Measurements from ENCODE around the gene ATP8A1.

ATP8A1 gene

GRCh38 chr4:42586775-42587174 lies 70.1 kb downstream of the ATP8A1 start:
- H3K9ac ChIP-seq: no peak overlapping the region

GRCh38 chr4:42579903-42580302 lies 77.0 kb downstream of the ATP8A1 start:
- TF ChIP-seq, protein P1, sequence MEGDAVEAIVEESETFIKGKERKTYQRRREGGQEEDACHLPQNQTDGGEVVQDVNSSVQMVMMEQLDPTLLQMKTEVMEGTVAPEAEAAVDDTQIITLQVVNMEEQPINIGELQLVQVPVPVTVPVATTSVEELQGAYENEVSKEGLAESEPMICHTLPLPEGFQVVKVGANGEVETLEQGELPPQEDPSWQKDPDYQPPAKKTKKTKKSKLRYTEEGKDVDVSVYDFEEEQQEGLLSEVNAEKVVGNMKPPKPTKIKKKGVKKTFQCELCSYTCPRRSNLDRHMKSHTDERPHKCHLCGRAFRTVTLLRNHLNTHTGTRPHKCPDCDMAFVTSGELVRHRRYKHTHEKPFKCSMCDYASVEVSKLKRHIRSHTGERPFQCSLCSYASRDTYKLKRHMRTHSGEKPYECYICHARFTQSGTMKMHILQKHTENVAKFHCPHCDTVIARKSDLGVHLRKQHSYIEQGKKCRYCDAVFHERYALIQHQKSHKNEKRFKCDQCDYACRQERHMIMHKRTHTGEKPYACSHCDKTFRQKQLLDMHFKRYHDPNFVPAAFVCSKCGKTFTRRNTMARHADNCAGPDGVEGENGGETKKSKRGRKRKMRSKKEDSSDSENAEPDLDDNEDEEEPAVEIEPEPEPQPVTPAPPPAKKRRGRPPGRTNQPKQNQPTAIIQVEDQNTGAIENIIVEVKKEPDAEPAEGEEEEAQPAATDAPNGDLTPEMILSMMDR (IDR thresholded peaks at IDR 0.05): no peak
- H2AFZ ChIP-seq: no peak overlapping the region
- H3K27me3 ChIP-seq (ENCODE audit: control insufficient read depth, insufficient read depth, low read length): no peaks in the 10 kb centered on the region

More at GRCh38 chr4:42586775-42587174, 70.1 kb downstream of the ATP8A1 start:
- TF ChIP-seq, protein P1 (IDR thresholded peaks at IDR 0.05): no peak
- no peaks in the 10 kb centered on the region for H3K79me2 ChIP-seq
- H3K9me3 ChIP-seq (ENCODE audit: control insufficient read depth, low read length): no peaks in the 10 kb centered on the region
- no peak overlapping the region for H3K27ac ChIP-seq
- no peaks in the 10 kb centered on the region for H3K36me3 ChIP-seq (ENCODE audit: control insufficient read depth, insufficient read depth, low read length)
- H2AFZ ChIP-seq: no peak overlapping the region
- no peak overlapping the region for H3K4me2 ChIP-seq (ENCODE audit: low read length)
- no peaks in the 10 kb centered on the region for H3K27me3 ChIP-seq (ENCODE audit: control insufficient read depth, insufficient read depth, low read length)
- H3K4me1 ChIP-seq: no peaks in the 10 kb centered on the region
- no peak overlapping the region for H3K4me3 ChIP-seq (ENCODE audit: low read depth, low read length)

DNA sequence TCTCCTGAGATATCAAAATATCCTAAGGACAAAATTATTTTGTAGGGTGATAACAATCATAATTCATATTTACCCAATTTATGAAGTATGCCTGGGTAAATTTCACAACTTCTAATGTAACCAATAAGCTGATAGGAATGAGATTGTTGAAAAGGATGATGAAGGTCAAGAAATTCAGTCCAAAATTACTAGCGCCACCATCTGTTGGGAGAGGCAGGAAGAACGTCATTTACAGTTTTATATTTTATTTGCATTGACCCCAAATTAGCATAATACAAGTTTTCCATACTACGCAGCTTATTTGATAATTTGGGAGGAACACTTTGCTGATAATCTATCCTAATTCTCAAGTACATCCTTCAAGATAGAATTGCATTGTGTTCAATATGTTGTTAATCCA lies 78.7 kb downstream of the ATP8A1 start:
- Histone ChIP-seq H3K36me3 (ENCODE audit: control insufficient read depth, insufficient read depth, low read length) (peaks cover 3% of the 10 kb centered on the region), H3K79me2 (no peaks in the 10 kb centered on the region), H3K27ac (no peak overlapping the region), H3K4me2 (ENCODE audit: low read length) (no peak overlapping the region), H2AFZ (no peak overlapping the region), H3K9ac (no peak overlapping the region), H3K9me3 (ENCODE audit: control insufficient read depth, low read length) (no peaks in the 10 kb centered on the region), H3K4me1 (no peaks in the 10 kb centered on the region), H3K27me3 (ENCODE audit: control insufficient read depth, insufficient read depth, low read length) (no peaks in the 10 kb centered on the region), H3K4me3 (ENCODE audit: low read depth, low read length) (no peak overlapping the region)
- TF ChIP-seq, protein P1 (IDR thresholded peaks at IDR 0.05): no peak

More at GRCh38 chr4:42579903-42580302, 77.0 kb downstream of the ATP8A1 start:
- H3K79me2 ChIP-seq: no peaks in the 10 kb centered on the region
- no peaks in the 10 kb centered on the region for H3K4me1 ChIP-seq
- H3K4me2 ChIP-seq (ENCODE audit: low read length): no peak overlapping the region
- H3K9me3 ChIP-seq (ENCODE audit: control insufficient read depth, low read length): no peaks in the 10 kb centered on the region
- no peak overlapping the region for H3K4me3 ChIP-seq (ENCODE audit: low read depth, low read length)
- H3K27ac ChIP-seq: no peak overlapping the region
- H3K36me3 ChIP-seq (ENCODE audit: control insufficient read depth, insufficient read depth, low read length): peaks cover 3% of the 10 kb centered on the region
- no peak overlapping the region for H3K9ac ChIP-seq

DNA sequence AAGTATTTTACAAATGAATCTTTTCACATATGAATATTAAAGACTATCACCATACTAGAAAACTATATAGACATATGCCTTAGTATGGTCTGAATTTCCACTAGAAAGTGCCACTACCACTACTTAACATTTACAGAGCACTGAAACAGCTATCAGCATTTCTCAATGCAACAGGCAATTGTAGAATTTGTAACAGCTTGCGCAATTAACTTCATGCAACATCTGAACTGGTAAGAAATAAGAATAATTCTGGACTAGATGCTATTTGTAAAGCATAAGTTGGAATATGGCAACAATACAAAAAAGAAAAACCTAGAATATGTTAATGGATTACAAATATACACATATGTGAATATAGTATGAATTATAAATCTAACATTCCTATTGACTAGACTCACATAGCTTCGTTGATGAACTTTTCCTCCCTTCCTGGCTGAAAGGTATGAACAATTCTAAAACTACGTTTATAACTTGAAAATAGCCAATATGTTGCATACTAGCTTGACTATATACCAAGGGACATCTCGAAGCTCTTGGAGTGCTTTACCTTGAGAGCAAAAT lies 82.0 kb downstream of the ATP8A1 start:
- TF ChIP-seq, protein P1 (IDR thresholded peaks at IDR 0.05): no peak
- Histone ChIP-seq H2AFZ (no peak overlapping the region), H3K9ac (no peak overlapping the region), H3K4me2 (ENCODE audit: low read length) (no peak overlapping the region), H3K4me1 (no peaks in the 10 kb centered on the region), H3K27ac (no peak overlapping the region), H3K79me2 (no peaks in the 10 kb centered on the region), H3K27me3 (ENCODE audit: control insufficient read depth, insufficient read depth, low read length) (no peaks in the 10 kb centered on the region), H3K36me3 (ENCODE audit: control insufficient read depth, insufficient read depth, low read length) (peaks cover 3% of the 10 kb centered on the region), H3K9me3 (ENCODE audit: control insufficient read depth, low read length) (no peaks in the 10 kb centered on the region), H3K4me3 (ENCODE audit: low read depth, low read length) (no peak overlapping the region)

GRCh38 chr4:42573249-42573648 lies 83.7 kb downstream of the ATP8A1 start:
- Histone ChIP-seq H3K27ac (no peak overlapping the region), H3K9ac (no peak overlapping the region), H3K4me2 (ENCODE audit: low read length) (no peak overlapping the region), H3K4me1 (no peaks in the 10 kb centered on the region), H3K4me3 (ENCODE audit: low read depth, low read length) (no peak overlapping the region), H3K9me3 (ENCODE audit: control insufficient read depth, low read length) (no peaks in the 10 kb centered on the region), H3K36me3 (ENCODE audit: control insufficient read depth, insufficient read depth, low read length) (peaks cover 3% of the 10 kb centered on the region), H2AFZ (no peak overlapping the region), H3K79me2 (no peaks in the 10 kb centered on the region), H3K27me3 (ENCODE audit: control insufficient read depth, insufficient read depth, low read length) (no peaks in the 10 kb centered on the region)
- TF ChIP-seq, protein P1 (IDR thresholded peaks at IDR 0.05): no peak

Data from parathyroid adenoma (tissue), 2 donors.